ENCODE measurements around the gene TOP1. TPM values are rescaled to one million over a fixed set of nuclear protein-coding genes. Genes with fewer than 3 reads are reported as not detected.
A peak's percentile ranks its signal among the peaks of the same experiment; 100 is the strongest.

TOP1 gene
- total RNA-seq, 1 donor from 2014 or later: 72.7 TPM

- peaks cover 5% of the 10 kb centered on the region for H3K27me3 Mint-ChIP-seq (ENCODE audit: unreplicated experiment)
- peaks cover 3% of the 10 kb centered on the region for H3K36me3 Mint-ChIP-seq (ENCODE audit: low read depth, unreplicated experiment)
- TF ChIP-seq, protein P1, sequence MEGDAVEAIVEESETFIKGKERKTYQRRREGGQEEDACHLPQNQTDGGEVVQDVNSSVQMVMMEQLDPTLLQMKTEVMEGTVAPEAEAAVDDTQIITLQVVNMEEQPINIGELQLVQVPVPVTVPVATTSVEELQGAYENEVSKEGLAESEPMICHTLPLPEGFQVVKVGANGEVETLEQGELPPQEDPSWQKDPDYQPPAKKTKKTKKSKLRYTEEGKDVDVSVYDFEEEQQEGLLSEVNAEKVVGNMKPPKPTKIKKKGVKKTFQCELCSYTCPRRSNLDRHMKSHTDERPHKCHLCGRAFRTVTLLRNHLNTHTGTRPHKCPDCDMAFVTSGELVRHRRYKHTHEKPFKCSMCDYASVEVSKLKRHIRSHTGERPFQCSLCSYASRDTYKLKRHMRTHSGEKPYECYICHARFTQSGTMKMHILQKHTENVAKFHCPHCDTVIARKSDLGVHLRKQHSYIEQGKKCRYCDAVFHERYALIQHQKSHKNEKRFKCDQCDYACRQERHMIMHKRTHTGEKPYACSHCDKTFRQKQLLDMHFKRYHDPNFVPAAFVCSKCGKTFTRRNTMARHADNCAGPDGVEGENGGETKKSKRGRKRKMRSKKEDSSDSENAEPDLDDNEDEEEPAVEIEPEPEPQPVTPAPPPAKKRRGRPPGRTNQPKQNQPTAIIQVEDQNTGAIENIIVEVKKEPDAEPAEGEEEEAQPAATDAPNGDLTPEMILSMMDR (IDR thresholded peaks at IDR 0.05; ENCODE audit: unreplicated experiment): no peak
- DNase-seq (ENCODE audit: low spot score): no peak
- H3K4me3 Mint-ChIP-seq (ENCODE audit: unreplicated experiment): no peak overlapping the region
- peaks cover 8% of the 10 kb centered on the region for H3K4me1 Mint-ChIP-seq (ENCODE audit: unreplicated experiment)
- H3K27ac Mint-ChIP-seq (ENCODE audit: unreplicated experiment): no peak overlapping the region
- H3K9me3 Mint-ChIP-seq (ENCODE audit: unreplicated experiment): no peaks in the 10 kb centered on the region
Observed at GRCh38 chr20:41014561-41015088, 14.0 kb upstream of the TOP1 start.

- Mint-ChIP-seq H3K27ac (ENCODE audit: unreplicated experiment) (no peak overlapping the region), H3K36me3 (ENCODE audit: low read depth, unreplicated experiment) (peaks cover 6% of the 10 kb centered on the region), H3K4me1 (ENCODE audit: unreplicated experiment) (no peaks in the 10 kb centered on the region), H3K9me3 (ENCODE audit: unreplicated experiment) (no peaks in the 10 kb centered on the region), H3K4me3 (ENCODE audit: unreplicated experiment) (no peak overlapping the region), H3K27me3 (ENCODE audit: unreplicated experiment) (peaks cover 5% of the 10 kb centered on the region)
- TF ChIP-seq, protein P1 (IDR thresholded peaks at IDR 0.05; ENCODE audit: unreplicated experiment): no peak
- no peak for DNase-seq (ENCODE audit: low spot score)
Observed at GRCh38 chr20:41017448-41018042, 11.1 kb upstream of the TOP1 start.

DNA sequence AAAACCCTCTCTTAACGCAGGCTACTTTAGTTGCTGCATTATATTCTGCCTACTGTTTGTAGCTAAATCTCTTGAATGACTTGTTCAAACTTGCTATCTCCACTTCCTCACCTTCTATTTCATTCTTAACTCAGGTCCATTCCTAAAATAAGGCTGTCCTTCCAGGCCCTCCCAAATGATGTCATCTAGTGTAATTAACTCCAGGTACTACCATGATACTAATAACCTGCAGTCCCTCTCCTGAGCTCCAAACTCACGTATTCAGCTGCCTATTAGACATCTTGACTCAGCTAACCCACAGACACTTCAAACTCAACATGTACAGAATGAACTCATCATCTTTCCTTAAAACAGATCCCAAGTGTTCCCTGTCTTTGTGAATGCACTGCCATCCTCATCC is 10.5 kb upstream of the TOP1 start:
- Mint-ChIP-seq H3K36me3 (ENCODE audit: low read depth, unreplicated experiment) (peaks cover 6% of the 10 kb centered on the region), H3K4me3 (ENCODE audit: unreplicated experiment) (no peak overlapping the region), H3K27ac (ENCODE audit: unreplicated experiment) (no peak overlapping the region), H3K27me3 (ENCODE audit: unreplicated experiment) (peaks cover 5% of the 10 kb centered on the region), H3K9me3 (ENCODE audit: unreplicated experiment) (no peaks in the 10 kb centered on the region), H3K4me1 (ENCODE audit: unreplicated experiment) (no peaks in the 10 kb centered on the region)
- DNase-seq (ENCODE audit: low spot score): no peak
- TF ChIP-seq, protein P1 (IDR thresholded peaks at IDR 0.05; ENCODE audit: unreplicated experiment): no peak

DNA sequence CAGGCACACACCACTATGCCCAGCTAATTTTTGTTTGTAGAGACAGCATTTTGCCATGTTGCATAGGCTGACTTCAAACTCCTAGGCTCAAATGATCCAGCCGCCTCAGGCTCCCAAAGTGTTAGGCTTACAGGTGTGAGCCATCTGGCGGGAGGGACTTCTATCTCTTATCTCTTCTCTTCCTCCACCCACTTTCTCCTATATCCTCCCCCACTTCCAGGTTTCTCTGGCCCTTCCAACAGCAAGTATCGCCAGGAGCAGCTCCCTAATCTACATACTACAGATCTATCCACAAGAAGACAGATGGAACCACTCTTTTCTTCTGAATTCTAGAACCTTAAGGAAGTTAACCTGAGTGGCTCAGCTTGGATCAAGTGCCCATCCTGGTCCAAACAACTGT is 5.1 kb upstream of the TOP1 start:
- Mint-ChIP-seq H3K36me3 (ENCODE audit: low read depth, unreplicated experiment) (peaks cover 10% of the 10 kb centered on the region), H3K9me3 (ENCODE audit: unreplicated experiment) (no peaks in the 10 kb centered on the region)
- TF ChIP-seq, protein P1 (IDR thresholded peaks at IDR 0.05; ENCODE audit: unreplicated experiment): no peak

DNA sequence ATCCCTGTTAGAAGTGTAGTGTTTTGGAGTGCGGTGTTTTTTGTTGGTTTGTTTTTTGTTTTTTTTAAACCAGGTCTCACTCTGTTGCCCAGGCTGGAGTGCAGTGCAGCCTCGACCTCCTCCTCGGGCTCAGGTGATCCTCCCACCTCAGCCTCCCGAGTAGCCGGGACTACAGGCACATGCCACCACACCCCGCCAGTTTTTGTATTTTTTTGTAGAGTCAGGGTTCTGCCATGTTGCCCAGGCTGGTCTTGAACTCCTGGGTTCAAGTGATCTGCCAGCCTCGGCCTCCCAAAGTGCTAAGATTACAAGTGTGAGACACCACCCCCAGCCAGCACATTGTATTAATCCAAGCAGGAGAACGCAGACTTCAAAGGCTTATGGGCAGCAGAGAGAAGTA is 1.3 kb upstream of the TOP1 start:
- Mint-ChIP-seq H3K4me3 (ENCODE audit: unreplicated experiment) (peak overlapping the region; percentile 62), H3K27me3 (ENCODE audit: unreplicated experiment) (peaks cover 2% of the 10 kb centered on the region), H3K27ac (ENCODE audit: unreplicated experiment) (no peak overlapping the region), H3K36me3 (ENCODE audit: low read depth, unreplicated experiment) (peaks cover 7% of the 10 kb centered on the region), H3K9me3 (ENCODE audit: unreplicated experiment) (no peaks in the 10 kb centered on the region), H3K4me1 (ENCODE audit: unreplicated experiment) (peaks cover 26% of the 10 kb centered on the region)
- TF ChIP-seq, protein P1 (IDR thresholded peaks at IDR 0.05; ENCODE audit: unreplicated experiment): no peak
- DNase-seq (ENCODE audit: low spot score): no peak

More for the DNA sequence above, 5.1 kb upstream of the TOP1 start:
- Mint-ChIP-seq H3K4me3 (ENCODE audit: unreplicated experiment) (no peak overlapping the region), H3K27me3 (ENCODE audit: unreplicated experiment) (peaks cover 3% of the 10 kb centered on the region), H3K4me1 (ENCODE audit: unreplicated experiment) (no peaks in the 10 kb centered on the region), H3K27ac (ENCODE audit: unreplicated experiment) (no peak overlapping the region)
- DNase-seq (ENCODE audit: low spot score): no peak
